Stimulated activated CD4-positive, alpha-beta T cell treated with anti-CD3 and anti-CD28 coated beads, Interleukin-2, amount 100 ng/mL, for 24 hours (primary cell): ENCODE measurements around the gene UBE2QL1.

Experiments used
- DNase-seq, 2 donors: peaks; one replicate each; pipeline ENCODE4 v3.0.0-alpha.2; 2020

UBE2QL1 gene

GRCh38 chr5:6448622-6449464 lies at the start of gene UBE2QL1:
Gene UBE2QL1, plus strand, starts transcription at chr5:6448859. Its CDS starts 35 bp downstream, at chr5:6448894.
- DNase-seq: peak; percentile 20 to 33

GRCh38 chr5:6399980-6400910 lies 48.4 kb upstream of the UBE2QL1 start:
- DNase-seq: no peak

GRCh38 chr5:6401410-6401809 lies 47.2 kb upstream of the UBE2QL1 start:
- no peak for DNase-seq

GRCh38 chr5:6402939-6403338 lies 45.7 kb upstream of the UBE2QL1 start:
- no peak for DNase-seq

GRCh38 chr5:6403416-6403815 lies 45.2 kb upstream of the UBE2QL1 start:
- DNase-seq: no peak

GRCh38 chr5:6404129-6404528 lies 44.5 kb upstream of the UBE2QL1 start:
- DNase-seq: no peak

GRCh38 chr5:6405591-6405990 lies 43.1 kb upstream of the UBE2QL1 start:
- no peak for DNase-seq

- no peak for DNase-seq
Measured at GRCh38 chr5:6407558-6408259, 41.0 kb upstream of the UBE2QL1 start.

GRCh38 chr5:6408260-6408596 lies 40.4 kb upstream of the UBE2QL1 start:
- DNase-seq: no peak

GRCh38 chr5:6408627-6409446 lies 39.8 kb upstream of the UBE2QL1 start:
- no peak for DNase-seq

GRCh38 chr5:6410421-6410820 lies 38.2 kb upstream of the UBE2QL1 start:
- DNase-seq: no peak

- no peak for DNase-seq
Measured at GRCh38 chr5:6411141-6411540, 37.5 kb upstream of the UBE2QL1 start.

GRCh38 chr5:6412811-6413210 lies 35.8 kb upstream of the UBE2QL1 start:
- no peak for DNase-seq

- no peak for DNase-seq
Measured at GRCh38 chr5:6417657-6418056, 31.0 kb upstream of the UBE2QL1 start.

GRCh38 chr5:6418679-6419276 lies 29.9 kb upstream of the UBE2QL1 start:
- DNase-seq: no peak

- no peak for DNase-seq
Measured at GRCh38 chr5:6419340-6419852, 29.3 kb upstream of the UBE2QL1 start.

GRCh38 chr5:6423327-6424109 lies 25.1 kb upstream of the UBE2QL1 start:
- no peak for DNase-seq

GRCh38 chr5:6424110-6424659 lies 24.5 kb upstream of the UBE2QL1 start:
- no peak for DNase-seq

- DNase-seq: no peak
Measured at GRCh38 chr5:6424700-6425099, 24.0 kb upstream of the UBE2QL1 start.

GRCh38 chr5:6427694-6428093 lies 21.0 kb upstream of the UBE2QL1 start:
- no peak for DNase-seq
